Measurements from ENCODE around the gene TAF4. TPM values are rescaled to one million over a fixed set of nuclear protein-coding genes. Genes with fewer than 3 reads are reported as not detected.
A peak's percentile ranks its signal among the peaks of the same experiment; 100 is the strongest.

Gene TAF4
- total and polyA plus RNA-seq, 2 of the 13 experiments (the other 11 are each of a cell fraction or from before 2014, with no cell fraction given): 5.9 to 12.0 TPM

- no peak; the same call in 1 of the 2 replicates for TF ChIP-seq NR0B2 (CRISPR knock-in tag; IDR thresholded peaks at IDR 0.05)
- peak; percentile 75 for TF ChIP-seq ZFY (CRISPR knock-in tag; IDR thresholded peaks at IDR 0.05)
- no peak; the same call in 1 of the 2 replicates for TF ChIP-seq DNMT3B (CRISPR knock-in tag; conservative IDR thresholded peaks at IDR 0.05)
- TF ChIP-seq ASH2L (IDR thresholded peaks at IDR 0.05; ENCODE audit: insufficient read length, low read depth, low read length): peak; percentile 54
- TF ChIP-seq HNRNPH1 (optimal IDR thresholded peaks at IDR 0.05; ENCODE audit: low read depth, low read length): peak; percentile 88
- peak; percentile 67 for TF ChIP-seq SKI (IDR thresholded peaks at IDR 0.05; ENCODE audit: partially characterized antibody)
- TF ChIP-seq ZSCAN21 (CRISPR knock-in tag; IDR thresholded peaks at IDR 0.05; ENCODE audit: borderline replicate concordance): peak; percentile 76; the same call in 1 of the 2 replicates
- no peak for TF ChIP-seq SP140L (CRISPR knock-in tag; IDR thresholded peaks at IDR 0.05; ENCODE audit: borderline replicate concordance)
- TF ChIP-seq IKZF1 (IDR thresholded peaks at IDR 0.05): no peak
- TF ChIP-seq ZNF691 (CRISPR knock-in tag; IDR thresholded peaks at IDR 0.05; ENCODE audit: borderline replicate concordance, low read depth): peak; percentile 44; the same call in 1 of the 2 replicates
- 0 out of 2 replicates have a peak, but pooled peaks have one; percentile 17 for TF ChIP-seq ARID3A (IDR thresholded peaks at IDR 0.05; ENCODE audit: low read depth, low read length)
- TF ChIP-seq KDM2A (CRISPR knock-in tag; IDR thresholded peaks at IDR 0.05; ENCODE audit: borderline replicate concordance, low read depth): peak; percentile 69; the same call in 1 of the 2 replicates
- TF ChIP-seq RFXAP (CRISPR knock-in tag; IDR thresholded peaks at IDR 0.05; ENCODE audit: borderline replicate concordance): peak; percentile 47; the same call in 1 of the 2 replicates
- peak; percentile 72; the same call in 1 of the 2 replicates for TF ChIP-seq HOXA3 (CRISPR knock-in tag; IDR thresholded peaks at IDR 0.05)
- peak; percentile 58 for TF ChIP-seq ZNF563 (CRISPR knock-in tag; IDR thresholded peaks at IDR 0.05)
- TF ChIP-seq POGK (CRISPR knock-in tag; conservative IDR thresholded peaks at IDR 0.05): peak; percentile 60; the same call in 1 of the 2 replicates
- peak; percentile 25; the same call in 1 of the 2 replicates for TF ChIP-seq ZNF678 (CRISPR knock-in tag; IDR thresholded peaks at IDR 0.05)
- TF ChIP-seq ZNF577 (CRISPR knock-in tag; IDR thresholded peaks at IDR 0.05; ENCODE audit: borderline replicate concordance, low read depth): no peak
- TF ChIP-seq KLF16 (CRISPR knock-in tag; IDR thresholded peaks at IDR 0.05): peak in 1 of 2 experiments; percentile 44; a peak in 1 of 4 replicates
- no peak for TF ChIP-seq KLF9 (CRISPR knock-in tag; IDR thresholded peaks at IDR 0.05; ENCODE audit: low read depth)
- TF ChIP-seq ZNF788 (CRISPR knock-in tag; IDR thresholded peaks at IDR 0.05; ENCODE audit: borderline replicate concordance): peak; percentile 57; the same call in 1 of the 2 replicates
- no peak for TF ChIP-seq JARID2 (CRISPR knock-in tag; IDR thresholded peaks at IDR 0.05; ENCODE audit: insufficient replicate concordance)
- no peak for TF ChIP-seq BRF2 (CRISPR knock-in tag; IDR thresholded peaks at IDR 0.05)
Observed at GRCh38 chr20:62065674-62066338, at the start of gene TAF4 (continued).

Measured in HepG2 (cell line).